DMS79 treated with DMSO at 0.1 percent for 48 hours (cell line): Measurements from ENCODE around the gene BCL7C.
"Not testable (repeated sequence)": the region's sequence is repeated elsewhere in the genome, so short reads cannot be mapped to it uniquely, and the experiment has no call there.

Experiments used
- DNase-seq: peaks from one replicate; lab custom pipeline; 2025; lab: John Stamatoyannopoulos, UW

Gene BCL7C

GRCh38 chr16:30860729-30861128 lies 33.1 kb downstream of the BCL7C start:
- not testable (repeated sequence) for DNase-seq

- DNase-seq, result no peak
Observed at GRCh38 chr16:30858829-30859423, 35.0 kb downstream of the BCL7C start.

DNA sequence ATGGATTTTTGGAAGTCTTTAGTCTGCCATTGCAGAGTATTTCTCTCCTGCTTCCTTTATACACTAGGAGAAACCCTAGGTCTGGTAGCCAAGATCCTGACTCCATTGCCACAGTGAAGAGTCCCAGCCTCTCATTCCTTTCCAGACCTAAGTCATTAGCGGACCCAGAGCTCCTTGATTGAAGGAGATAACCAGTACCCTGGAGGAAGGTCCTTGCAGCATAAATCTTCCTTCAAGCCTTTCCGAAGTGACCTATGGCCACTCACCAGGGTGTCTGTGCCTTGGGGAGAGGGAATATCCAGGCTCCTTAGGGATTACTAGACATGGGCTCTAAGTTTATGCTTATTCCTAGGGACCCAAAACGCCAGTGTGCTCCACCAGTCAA lies 35.8 kb downstream of the BCL7C start:
- no peak for DNase-seq

- DNase-seq, result no peak
Observed at GRCh38 chr16:30853758-30854157, 40.1 kb downstream of the BCL7C start.

- no peak for DNase-seq
Observed at GRCh38 chr16:30850246-30850645, 43.6 kb downstream of the BCL7C start.

DNA sequence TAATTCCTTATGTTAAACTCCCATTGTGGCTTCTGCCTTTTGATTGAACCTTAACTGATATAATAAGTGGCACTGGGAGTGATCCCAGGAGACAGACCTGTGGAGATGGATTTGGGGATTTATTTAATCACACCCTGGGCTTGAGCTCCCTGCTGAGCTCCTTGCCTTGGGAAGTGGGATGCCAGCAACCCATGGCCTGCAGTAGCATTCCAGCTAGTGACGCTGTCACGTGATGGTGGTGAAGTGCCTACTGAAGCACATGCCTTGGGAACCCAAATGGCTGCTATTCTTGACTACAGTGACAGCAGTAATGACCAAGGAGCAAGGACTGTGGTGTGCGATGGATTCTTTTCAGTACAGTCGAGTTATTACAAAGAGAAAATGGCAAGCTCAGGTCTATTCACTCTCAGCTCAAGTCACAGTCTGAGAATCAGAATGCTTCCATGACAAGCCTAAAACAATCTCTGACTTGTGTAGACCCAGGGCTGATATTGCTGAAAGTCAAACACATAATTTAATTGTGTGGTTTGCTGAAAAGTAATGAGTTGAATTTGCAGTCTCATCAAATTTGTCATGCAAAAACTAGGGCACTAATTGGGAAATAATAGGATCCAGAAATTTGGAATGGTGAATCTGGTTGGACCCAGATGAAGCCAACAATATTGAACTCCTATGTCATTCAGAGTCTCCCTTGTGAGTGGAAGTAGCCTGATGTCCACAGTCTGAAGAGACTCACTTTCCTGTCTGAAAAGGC lies 47.1 kb downstream of the BCL7C start:
- DNase-seq, result no peak

DNA sequence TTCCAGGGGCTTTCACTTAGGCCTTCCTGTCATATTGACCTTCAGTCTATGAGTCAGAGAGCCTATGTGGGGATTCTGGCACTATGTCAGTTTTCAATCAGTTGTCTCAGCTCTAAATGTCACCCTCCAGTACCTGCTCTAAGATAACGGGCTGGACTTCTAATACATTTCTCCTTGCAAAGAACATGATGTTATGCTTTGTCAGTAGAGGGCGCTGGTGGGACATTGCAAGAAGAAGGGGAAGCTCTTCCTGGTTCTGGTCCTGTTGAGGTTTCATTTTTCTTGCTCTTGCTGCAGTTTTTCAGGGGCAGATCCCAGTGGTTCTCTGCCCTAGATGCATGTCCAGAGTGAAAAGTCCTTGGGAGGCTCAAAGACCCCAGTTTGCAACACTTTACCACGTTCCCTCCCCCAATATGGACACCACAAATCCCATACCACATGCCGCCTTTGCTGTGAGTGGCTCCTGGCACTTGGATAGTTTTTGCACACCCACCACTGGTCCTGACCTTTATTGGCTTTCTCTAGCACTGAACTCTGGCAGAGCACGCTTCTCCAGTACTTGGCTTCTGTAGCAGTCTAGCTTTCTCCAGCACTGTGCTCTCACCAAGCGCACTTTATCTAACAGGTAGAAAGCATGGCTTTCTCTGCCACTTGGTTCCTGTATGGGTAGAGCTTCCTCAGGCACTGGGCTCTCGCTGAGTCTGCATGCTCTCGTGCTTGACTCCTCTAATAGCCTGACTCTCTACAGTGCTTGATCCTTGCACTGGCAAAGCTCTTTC lies 49.0 kb downstream of the BCL7C start:
- DNase-seq, result peak; percentile 81

- no peak for DNase-seq
Observed at GRCh38 chr16:30844346-30844670, 49.6 kb downstream of the BCL7C start.

- no peak for DNase-seq
Observed at GRCh38 chr16:30843501-30843900, 50.4 kb downstream of the BCL7C start.

DNA sequence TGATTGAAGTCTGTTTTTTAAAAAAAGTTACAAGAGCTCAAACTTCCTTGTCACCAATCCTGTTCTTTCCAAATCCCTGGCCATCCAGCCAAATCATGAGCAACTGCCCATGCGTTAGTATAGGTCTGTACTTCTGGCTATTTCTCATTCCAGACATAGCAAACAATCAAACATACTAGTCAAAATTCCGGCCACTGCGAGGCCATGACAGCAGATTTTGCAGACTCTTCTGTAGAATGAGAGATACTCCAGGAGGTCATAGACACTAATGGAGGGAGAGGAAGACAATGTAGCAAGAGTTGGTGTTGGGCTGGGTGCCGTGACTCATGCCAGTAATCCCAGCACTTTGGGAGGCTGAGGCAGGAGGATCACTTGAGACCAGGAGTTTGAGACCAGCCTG lies 50.9 kb downstream of the BCL7C start:
- DNase-seq, result no peak

- no peak for DNase-seq
Observed at GRCh38 chr16:30841332-30841731, 52.5 kb downstream of the BCL7C start.

GRCh38 chr16:30840611-30841010 lies 53.3 kb downstream of the BCL7C start:
- no peak for DNase-seq

GRCh38 chr16:30839523-30840227 lies 54.2 kb downstream of the BCL7C start:
- no peak for DNase-seq

DNA sequence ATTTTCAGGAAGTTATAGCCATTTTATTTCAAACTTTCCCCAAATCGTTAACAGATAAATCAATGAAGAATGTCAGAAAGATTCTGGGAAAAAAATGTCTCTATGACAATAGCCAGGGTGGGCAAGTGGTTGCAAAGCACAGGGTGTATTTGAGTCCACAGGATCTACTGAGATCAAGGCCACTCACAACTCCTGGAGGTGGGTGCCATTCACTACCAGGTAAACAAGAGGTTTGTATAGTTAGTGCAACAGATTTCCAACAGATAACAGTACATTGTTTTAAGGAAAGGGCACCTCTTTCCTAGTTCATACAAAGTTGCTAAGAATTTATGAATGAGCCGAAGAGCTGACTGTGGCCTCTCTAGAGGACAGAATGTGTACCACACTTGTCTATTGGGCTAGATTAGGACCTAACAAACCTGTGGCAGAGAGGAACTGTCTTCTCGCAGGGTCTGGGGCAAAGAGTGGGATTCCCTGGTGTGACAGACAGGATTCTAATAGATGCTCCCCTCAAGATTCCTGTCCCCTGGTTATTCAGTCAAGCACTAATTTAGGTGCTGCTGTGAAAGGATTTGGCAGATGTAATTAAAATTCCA lies 54.9 kb downstream of the BCL7C start:
- DNase-seq, result no peak

DNA sequence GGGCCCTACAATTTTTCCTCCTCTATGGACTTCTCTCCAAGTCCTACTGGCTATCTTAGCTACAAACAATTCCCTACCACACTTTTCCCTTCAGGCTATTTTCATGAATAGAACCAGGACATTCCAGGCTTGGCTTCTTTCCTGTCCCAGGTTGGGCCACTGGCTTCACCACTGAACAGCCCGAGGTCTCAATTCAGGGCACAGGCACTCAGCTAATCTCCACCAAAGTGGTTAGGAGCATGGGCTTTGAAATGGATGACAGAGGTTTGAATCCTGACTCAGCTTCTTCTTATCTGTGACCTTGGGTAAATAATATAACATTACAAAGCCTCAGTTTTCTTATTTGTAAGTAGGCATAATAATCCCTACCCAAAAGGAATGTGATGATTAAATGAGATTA lies 56.0 kb downstream of the BCL7C start:
- no peak for DNase-seq
